Skin epidermis (tissue), 12 donors: ENCODE measurements around the gene LCP1.

ENCODE experiments used
- H3K27ac ChIP-seq, 21 experiments: fragments of 200-600 bp; sonication (generic) in 11 of 21; one replicate each; pipeline ENCODE4 v1.5.0; 2020; ENCODE audit warnings: mild to moderate bottlenecking in 3 of 21, inconsistent platforms in 2 of 21, moderate library complexity in 2 of 21
- H3K4me3 ChIP-seq, 7 experiments: fragments of 200-600 bp; sonication (generic) in 2 of 7; one replicate each; pipeline ENCODE4 v1.5.0; 2020; ENCODE audit warnings: inconsistent platforms in 2 of 7, mild to moderate bottlenecking in 2 of 7, moderate library complexity in 1 of 7

The LCP1 gene

GRCh38 chr13:46184277-46184699 is 2.3 kb upstream of the LCP1 start:
- Histone ChIP-seq H3K4me3 (no peak overlapping the region), H3K27ac (peak overlapping the region in 7 of 21 experiments; percentile 60 to 93 (median 80))

DNA sequence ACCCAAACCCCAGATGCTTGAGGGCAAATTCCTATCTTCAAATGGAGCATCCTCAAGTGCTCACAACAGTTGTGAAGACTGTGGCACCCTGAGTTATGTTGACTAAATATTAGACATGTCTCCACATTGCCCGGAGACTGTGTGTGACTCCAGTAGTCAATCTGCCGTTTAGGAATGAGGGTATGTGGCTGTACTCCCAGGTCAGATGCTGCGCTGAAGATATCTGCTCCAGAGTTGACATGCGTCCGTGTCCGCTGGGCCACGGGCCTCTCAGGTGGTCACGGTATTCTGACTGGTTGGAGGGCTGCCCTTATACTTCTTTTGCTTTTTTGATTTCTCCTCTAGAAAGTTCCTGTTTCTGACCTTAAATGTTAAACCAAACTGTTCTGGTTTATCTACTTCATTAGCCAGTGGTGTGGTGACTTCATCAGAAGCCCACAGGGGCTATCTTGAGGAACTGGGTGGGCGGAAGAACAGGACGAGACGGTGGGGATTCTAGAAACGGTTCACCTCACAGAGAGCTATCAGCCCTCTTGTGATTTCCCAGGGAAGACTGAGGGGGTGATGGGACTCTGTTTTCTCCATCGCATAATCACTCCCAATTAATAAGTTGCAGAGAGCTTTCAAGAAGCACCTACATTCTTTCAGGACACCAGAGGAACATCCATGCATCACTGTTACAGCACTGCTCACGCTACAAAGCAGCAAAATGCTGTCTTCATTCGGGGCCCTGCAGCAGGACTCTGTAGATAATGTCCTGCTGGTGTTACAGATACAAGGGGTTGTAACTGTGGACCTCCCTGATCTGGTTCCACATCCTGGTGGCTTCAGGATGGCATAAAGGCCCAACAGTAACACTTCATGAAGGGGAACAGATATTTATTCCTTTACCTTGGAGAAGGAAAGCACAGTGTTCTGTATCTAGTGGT is 1.3 kb upstream of the LCP1 start:
- Histone ChIP-seq H3K27ac (peak overlapping the region in 12 of 21 experiments; percentile 15 to 93 (median 70)), H3K4me3 (peak overlapping the region in 1 of 7 experiments; percentile 46)

DNA sequence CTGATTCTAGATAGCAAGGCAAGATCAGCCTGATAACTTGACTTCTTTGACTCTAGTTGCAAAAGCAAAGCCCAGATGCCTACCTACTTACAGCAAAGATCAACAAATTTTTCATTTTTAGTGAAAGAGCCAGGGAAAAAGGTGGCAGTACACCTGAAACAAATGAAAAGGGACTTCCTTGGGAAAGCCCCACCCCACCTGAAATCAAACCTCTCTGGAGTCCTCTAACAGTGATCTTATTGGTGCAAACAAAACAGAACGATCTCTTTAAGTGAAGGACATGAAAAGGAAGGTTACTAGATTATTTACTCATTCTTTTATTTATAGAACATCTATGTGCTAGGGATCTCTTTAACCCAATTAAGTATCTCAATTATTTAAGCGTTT is 507 bp upstream of the LCP1 start:
- Histone ChIP-seq H3K27ac (peak overlapping the region in 14 of 21 experiments; percentile 15 to 93 (median 66)), H3K4me3 (peak overlapping the region in 2 of 7 experiments; percentile 37 to 46)

DNA sequence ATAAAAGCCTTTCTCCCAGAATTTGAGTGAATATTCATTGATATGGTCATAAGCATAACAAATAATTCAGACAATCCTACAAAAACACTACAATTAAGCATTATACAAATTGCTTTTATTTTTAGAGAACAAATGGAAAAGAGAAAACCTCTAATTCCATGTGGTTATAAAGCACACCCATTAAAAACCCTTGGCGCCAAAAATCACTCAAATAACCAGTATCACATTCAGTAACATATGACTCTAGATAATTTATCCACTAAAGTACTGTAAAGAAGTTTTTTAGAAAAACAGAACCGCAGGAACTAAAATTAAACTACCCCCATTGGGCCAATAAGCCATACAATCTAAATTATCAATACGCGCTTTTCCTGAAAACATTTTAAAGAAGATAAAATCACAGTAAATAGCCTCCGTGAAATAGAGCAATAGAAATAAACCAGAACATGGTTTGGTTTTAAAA is 569 bp downstream of the LCP1 start:
- H3K27ac ChIP-seq: peak overlapping the region in 16 of 21 experiments; percentile 12 to 93 (median 68)

DNA sequence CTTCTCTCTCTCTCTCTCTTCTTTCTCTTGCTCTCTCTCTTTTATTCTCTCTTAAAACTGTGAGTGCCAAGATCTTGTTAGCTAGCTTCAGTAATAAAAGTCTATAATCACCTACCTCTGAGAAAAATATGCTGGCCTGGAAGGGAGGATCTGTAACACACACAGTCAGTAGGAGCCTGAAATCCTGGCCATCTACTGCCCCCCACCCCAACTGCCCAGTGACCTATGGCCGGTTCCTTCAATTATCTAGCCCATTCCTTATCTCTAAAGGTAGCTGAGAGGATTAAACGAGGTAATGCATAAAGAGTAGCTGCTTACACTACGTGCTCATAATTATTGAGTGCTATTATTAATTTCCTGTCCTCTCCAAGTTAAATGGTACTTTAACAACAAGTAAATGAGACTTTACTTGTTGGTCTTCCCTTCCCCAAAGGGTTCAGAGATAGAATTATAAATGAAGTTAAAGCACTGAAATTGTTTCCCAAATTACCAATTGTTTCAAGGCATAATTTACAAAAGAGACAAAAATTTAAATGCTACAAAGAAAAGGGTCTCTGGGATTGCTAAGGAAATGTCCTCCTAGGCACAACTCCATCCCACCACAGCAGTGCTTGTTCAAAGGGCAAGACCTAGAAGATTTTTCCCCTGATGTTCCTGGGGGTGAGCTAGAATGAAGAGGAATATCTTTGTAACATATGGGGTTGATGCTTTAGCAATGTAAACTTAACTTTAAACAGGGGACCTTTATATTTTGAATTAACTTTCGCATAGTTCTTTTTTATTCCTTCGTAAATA is 1.8 kb downstream of the LCP1 start:
- Histone ChIP-seq H3K4me3 (peak overlapping the region; percentile 26 to 46 (median 35)), H3K27ac (peak overlapping the region in 17 of 21 experiments; percentile 24 to 93 (median 67))

More for the DNA sequence above, 569 bp downstream of the LCP1 start:
- peak overlapping the region; percentile 26 to 46 (median 35) for H3K4me3 ChIP-seq

DNA sequence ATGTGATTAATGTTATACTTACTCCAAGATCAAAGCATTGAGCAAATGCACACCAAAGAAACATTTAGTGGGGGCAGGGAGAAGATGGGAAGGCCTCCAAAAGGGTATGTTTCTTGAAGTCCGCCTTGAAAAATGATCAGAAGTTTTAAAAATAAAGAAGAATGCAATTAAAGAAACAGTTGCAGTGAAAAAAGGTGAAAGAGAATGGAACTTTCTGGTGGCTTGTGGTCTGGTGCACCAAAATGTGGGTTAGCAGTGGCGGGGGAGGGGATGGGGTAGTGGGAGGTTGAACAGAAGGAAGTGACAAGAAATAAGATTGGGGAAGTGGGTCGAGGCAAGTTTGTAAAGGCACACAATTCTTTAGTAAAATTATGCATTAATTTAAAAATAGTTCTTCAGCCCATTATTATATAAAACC is 2.5 kb downstream of the LCP1 start:
- peak overlapping the region in 14 of 21 experiments; percentile 11 to 93 (median 68) for H3K27ac ChIP-seq
- H3K4me3 ChIP-seq: peak overlapping the region in 5 of 7 experiments; percentile 26 to 46 (median 37)

GRCh38 chr13:46178821-46179220 is 3.2 kb downstream of the LCP1 start:
- peak overlapping the region in 7 of 21 experiments; percentile 11 to 93 (median 65) for H3K27ac ChIP-seq
- peak overlapping the region in 4 of 7 experiments; percentile 26 to 46 (median 38) for H3K4me3 ChIP-seq

DNA sequence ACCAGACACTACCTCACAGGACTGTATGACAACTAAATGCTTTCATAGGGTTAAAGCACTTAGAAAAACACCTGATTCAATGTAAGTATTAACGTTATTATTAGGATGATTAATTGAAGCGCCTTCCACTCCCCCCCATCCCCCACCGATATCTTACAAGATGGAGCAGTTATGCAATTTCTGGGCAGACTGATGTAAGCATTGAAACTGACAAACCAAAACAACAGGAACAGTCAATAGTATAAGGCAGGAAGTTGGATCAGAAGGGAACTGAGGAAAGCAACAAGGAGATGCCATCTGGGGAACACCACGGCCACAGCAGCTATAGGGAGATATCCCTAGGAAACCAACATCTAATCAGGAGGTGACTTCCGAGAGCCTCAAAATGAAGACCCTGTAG is 3.8 kb downstream of the LCP1 start:
- H3K27ac ChIP-seq: peak overlapping the region in 10 of 21 experiments; percentile 44 to 93 (median 72)

GRCh38 chr13:46176756-46177155 is 5.2 kb downstream of the LCP1 start:
- Histone ChIP-seq H3K4me3 (peak overlapping the region in 3 of 7 experiments; percentile 8 to 46 (median 12)), H3K27ac (peak overlapping the region in 14 of 21 experiments; percentile 50 to 93 (median 70))

More for the DNA sequence above, 3.8 kb downstream of the LCP1 start:
- peak overlapping the region in 2 of 7 experiments; percentile 12 to 46 for H3K4me3 ChIP-seq

- no peak overlapping the region for H3K4me3 ChIP-seq
- peak overlapping the region in 5 of 21 experiments; percentile 11 to 87 (median 64) for H3K27ac ChIP-seq
Measured at GRCh38 chr13:46173656-46174055, 8.3 kb downstream of the LCP1 start.

DNA sequence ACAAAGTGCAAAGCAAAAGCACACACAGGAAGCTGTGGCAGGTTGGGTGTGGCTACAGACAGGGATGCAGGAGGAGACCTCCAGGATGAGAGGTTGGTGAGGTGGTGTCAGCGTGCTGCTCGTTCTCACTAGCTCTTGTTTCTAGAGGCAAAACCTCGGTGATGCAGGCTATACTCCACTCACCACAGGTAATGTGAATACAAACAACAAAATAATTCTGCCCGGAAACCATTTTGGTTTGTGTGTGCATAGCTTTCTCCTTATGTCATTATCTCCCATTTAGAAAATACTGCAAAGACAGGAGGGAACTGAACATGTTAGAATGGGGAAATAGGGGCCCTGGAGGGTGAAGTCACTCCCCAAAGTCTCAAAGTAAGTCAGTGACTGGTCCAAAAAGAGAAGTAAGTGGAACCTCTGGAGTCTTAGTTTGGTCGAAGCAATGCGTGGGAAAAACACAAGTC is 9.4 kb downstream of the LCP1 start:
- no peak overlapping the region for H3K4me3 ChIP-seq
- H3K27ac ChIP-seq: peak overlapping the region in 13 of 21 experiments; percentile 23 to 87 (median 54)

DNA sequence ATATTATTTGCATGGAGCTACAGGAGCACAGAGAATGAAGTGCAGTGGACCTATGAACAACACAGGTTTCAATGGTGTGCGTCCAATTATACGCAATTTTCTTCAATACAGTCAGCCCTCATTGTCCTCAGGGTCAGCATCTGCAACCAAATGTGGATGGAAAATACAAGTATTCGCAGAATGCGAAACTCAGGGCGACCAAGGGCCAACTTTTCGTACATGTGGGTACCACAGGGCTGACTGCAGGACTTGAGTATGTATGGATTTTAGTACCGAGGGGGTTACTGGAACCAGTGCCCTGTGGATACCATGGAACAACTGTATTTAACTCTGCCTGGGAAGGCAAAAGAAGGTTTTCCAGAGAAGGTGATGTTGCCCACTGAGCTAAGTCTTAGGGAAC is 10.2 kb downstream of the LCP1 start:
- Histone ChIP-seq H3K4me3 (no peak overlapping the region), H3K27ac (peak overlapping the region in 11 of 21 experiments; percentile 24 to 87 (median 56))

GRCh38 chr13:46171217-46171616 is 10.8 kb downstream of the LCP1 start:
- H3K4me3 ChIP-seq: no peak overlapping the region
- H3K27ac ChIP-seq: peak overlapping the region in 9 of 21 experiments; percentile 14 to 87 (median 47)

DNA sequence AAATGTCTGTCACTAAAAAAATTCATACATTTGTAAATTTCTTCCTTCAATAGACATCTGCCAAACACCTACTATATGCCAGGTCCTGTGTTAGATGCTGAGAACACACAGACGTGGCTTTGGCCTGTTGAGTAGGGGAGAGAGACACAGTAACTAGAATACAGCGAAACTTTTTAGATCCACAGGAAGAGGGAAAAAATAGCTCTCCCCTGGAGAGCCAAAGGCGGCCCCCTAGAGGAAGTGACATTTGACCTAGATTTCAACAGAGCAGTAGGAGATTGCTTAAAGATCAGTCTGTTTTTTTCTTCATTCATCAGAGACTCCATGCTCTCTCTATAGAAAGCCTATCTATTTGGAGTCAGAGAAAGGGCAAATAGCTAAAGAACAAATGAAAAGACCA is 11.3 kb downstream of the LCP1 start:
- peak overlapping the region in 8 of 21 experiments; percentile 14 to 87 (median 38) for H3K27ac ChIP-seq
- H3K4me3 ChIP-seq: no peak overlapping the region

- H3K4me3 ChIP-seq: no peak overlapping the region
- H3K27ac ChIP-seq: peak overlapping the region in 8 of 21 experiments; percentile 19 to 87 (median 44)
Measured at GRCh38 chr13:46170268-46170667, 11.7 kb downstream of the LCP1 start.

- H3K4me3 ChIP-seq: no peak overlapping the region
- H3K27ac ChIP-seq: peak overlapping the region in 3 of 21 experiments; percentile 19 to 87 (median 83)
Measured at GRCh38 chr13:46169758-46170157, 12.2 kb downstream of the LCP1 start.

DNA sequence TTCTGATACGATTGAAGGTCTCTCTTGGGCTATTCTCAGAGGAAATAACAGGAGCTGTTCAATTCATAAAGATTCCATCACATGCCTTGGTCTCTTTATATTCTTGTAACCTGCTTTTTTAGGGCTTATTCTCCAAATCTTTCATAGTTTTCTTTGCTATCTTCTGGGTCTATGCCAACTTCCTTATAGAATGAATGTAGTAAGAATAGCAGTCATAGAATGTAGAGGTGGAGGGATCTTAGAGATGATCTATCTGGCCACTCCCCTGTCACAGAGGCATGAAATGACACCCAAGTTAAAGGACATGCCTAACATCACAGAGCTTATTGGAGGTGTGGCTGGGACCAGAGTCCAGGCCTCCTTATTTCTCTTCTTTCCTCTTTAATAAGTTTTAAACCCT is 13.2 kb downstream of the LCP1 start:
- Histone ChIP-seq H3K27ac (peak overlapping the region in 6 of 21 experiments; percentile 11 to 87 (median 34)), H3K4me3 (peak overlapping the region in 1 of 7 experiments; percentile 9)

- Histone ChIP-seq H3K27ac (peak overlapping the region in 7 of 21 experiments; percentile 11 to 87 (median 37)), H3K4me3 (peak overlapping the region in 1 of 7 experiments; percentile 9)
Measured at GRCh38 chr13:46168341-46168740, 13.6 kb downstream of the LCP1 start.

DNA sequence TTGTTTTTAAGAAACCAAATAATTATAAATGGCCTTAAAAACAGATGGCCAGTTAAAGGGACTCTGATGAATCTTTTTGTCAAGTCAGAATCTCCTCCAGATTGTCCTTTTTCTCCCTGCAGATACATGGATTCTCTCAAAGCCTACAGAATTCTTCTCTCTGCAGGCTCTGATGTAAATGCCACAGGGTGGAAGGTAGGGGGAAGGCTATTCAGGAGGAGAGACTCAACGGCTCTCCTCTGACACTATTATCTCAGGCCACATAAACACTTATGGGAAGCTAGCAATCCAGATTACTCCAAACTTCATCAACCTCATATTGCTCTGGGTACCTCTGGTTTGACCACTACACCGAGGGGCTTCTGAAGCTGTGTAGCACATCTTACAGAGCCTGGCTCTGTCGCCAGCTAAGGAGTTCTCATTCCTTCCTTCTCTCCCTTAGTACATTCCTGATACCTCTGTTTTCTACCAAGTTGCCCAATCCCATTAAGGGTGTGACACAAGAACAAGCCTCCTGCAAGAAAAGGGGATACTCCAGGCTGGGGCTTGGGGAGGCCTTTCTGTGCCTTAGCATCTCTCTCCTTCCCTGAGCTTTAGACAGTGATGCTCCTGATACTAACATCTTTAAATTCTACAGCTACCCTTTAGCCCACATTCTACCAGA is 14.9 kb downstream of the LCP1 start:
- Histone ChIP-seq H3K27ac (peak overlapping the region in 2 of 21 experiments; percentile 11 to 83), H3K4me3 (peak overlapping the region in 1 of 7 experiments; percentile 9)
